ENCODE measurements around the gene UTS2B.

UTS2B gene

GRCh38 chr3:191329654-191330529 lies at the start of gene UTS2B:
Gene UTS2B, minus strand, starts transcription at chr3:191330526. Its CDS starts 48,337 bp downstream, at chr3:191282189.
- DNase-seq, result peak; percentile 66

GRCh38 chr3:191380001-191380400 lies 49.7 kb upstream of the UTS2B start:
- DNase-seq, result no peak

- DNase-seq, result no peak
These were observed 49.1 kb upstream of the UTS2B start for GRCh38 chr3:191379446-191379845.

GRCh38 chr3:191378142-191378812 lies 48.0 kb upstream of the UTS2B start:
- DNase-seq, result no peak

- peak; percentile 23 for DNase-seq
These were observed 46.3 kb upstream of the UTS2B start for GRCh38 chr3:191376516-191377141.

- DNase-seq, result no peak
These were observed 43.0 kb upstream of the UTS2B start for GRCh38 chr3:191373327-191373726.

GRCh38 chr3:191372122-191372521 lies 41.8 kb upstream of the UTS2B start:
- DNase-seq, result no peak

GRCh38 chr3:191369616-191370010 lies 39.3 kb upstream of the UTS2B start:
- DNase-seq, result no peak

- DNase-seq, result no peak
These were observed 38.7 kb upstream of the UTS2B start for GRCh38 chr3:191368755-191369615.

GRCh38 chr3:191366675-191367074 lies 36.3 kb upstream of the UTS2B start:
- no peak for DNase-seq

- DNase-seq, result no peak
These were observed 32.9 kb upstream of the UTS2B start for GRCh38 chr3:191363221-191363620.

- no peak for DNase-seq
These were observed 32.3 kb upstream of the UTS2B start for GRCh38 chr3:191362524-191363090.

GRCh38 chr3:191362037-191362436 lies 31.7 kb upstream of the UTS2B start:
- DNase-seq, result no peak

GRCh38 chr3:191361456-191361855 lies 31.1 kb upstream of the UTS2B start:
- no peak for DNase-seq

- DNase-seq, result no peak
These were observed 30.3 kb upstream of the UTS2B start for GRCh38 chr3:191360620-191361019.

GRCh38 chr3:191358929-191359328 lies 28.6 kb upstream of the UTS2B start:
- no peak for DNase-seq

- no peak for DNase-seq
These were observed 27.6 kb upstream of the UTS2B start for GRCh38 chr3:191357909-191358308.

GRCh38 chr3:191356631-191357439 lies 26.5 kb upstream of the UTS2B start:
- peak; percentile 36 for DNase-seq

- no peak for DNase-seq
These were observed 25.1 kb upstream of the UTS2B start for GRCh38 chr3:191355406-191355805.

GRCh38 chr3:191353022-191353777 lies 22.9 kb upstream of the UTS2B start:
- no peak for DNase-seq

GRCh38 chr3:191352014-191352413 lies 21.7 kb upstream of the UTS2B start:
- no peak for DNase-seq

Measured in femur (tissue), 1 donor.